Measurements from ENCODE around the gene DBH.

Gene DBH

GRCh38 chr9:133684121-133684935, 48.2 kb downstream of the DBH start:
- Histone ChIP-seq H3K9me3 (ENCODE audit: control insufficient read depth, insufficient read depth, low read length) (no peaks in the 10 kb centered on the region), H3K27ac (ENCODE audit: low read depth, low read length) (peak overlapping the region; percentile 72), H4K20me1 (ENCODE audit: control insufficient read depth, insufficient read depth, low read depth, low read length) (no peaks in the 10 kb centered on the region), H3K4me1 (ENCODE audit: control insufficient read depth, low read length) (peaks cover 34% of the 10 kb centered on the region), H3K4me3 (ENCODE audit: low read length) (peak overlapping the region; percentile 57), H3K27me3 (ENCODE audit: control insufficient read depth, low read length) (no peaks in the 10 kb centered on the region), H3K79me2 (ENCODE audit: control insufficient read depth, low read length) (no peaks in the 10 kb centered on the region), H3K4me2 (ENCODE audit: low read length) (peak overlapping the region; percentile 71), H3K36me3 (ENCODE audit: control insufficient read depth, low read length) (no peaks in the 10 kb centered on the region), H3F3A (ENCODE audit: control insufficient read depth, insufficient read depth) (no peaks in the 10 kb centered on the region), H3K9me2 (replicated peaks; ENCODE audit: control insufficient read depth, low read length) (no peaks in the 10 kb centered on the region)
- TF ChIP-seq EZH2phosphoT487 (IDR thresholded peaks at IDR 0.05; ENCODE audit: borderline replicate concordance, low read length) (no peak), CTCF (IDR thresholded peaks at IDR 0.05; ENCODE audit: low read depth, low read length, poor library complexity, severe bottlenecking) (no peak)

- Histone ChIP-seq H3K4me3 (ENCODE audit: low read length) (no peak overlapping the region), H3K4me1 (ENCODE audit: control insufficient read depth, low read length) (peaks cover 34% of the 10 kb centered on the region), H3F3A (ENCODE audit: control insufficient read depth, insufficient read depth) (no peaks in the 10 kb centered on the region), H4K20me1 (ENCODE audit: control insufficient read depth, insufficient read depth, low read depth, low read length) (no peaks in the 10 kb centered on the region), H3K9me2 (replicated peaks; ENCODE audit: control insufficient read depth, low read length) (no peaks in the 10 kb centered on the region), H3K27ac (ENCODE audit: low read depth, low read length) (0 out of 2 replicates have a peak overlapping the region, but pooled peaks have one; percentile 72), H3K27me3 (ENCODE audit: control insufficient read depth, low read length) (no peaks in the 10 kb centered on the region), H3K9me3 (ENCODE audit: control insufficient read depth, insufficient read depth, low read length) (no peaks in the 10 kb centered on the region), H3K79me2 (ENCODE audit: control insufficient read depth, low read length) (no peaks in the 10 kb centered on the region), H3K36me3 (ENCODE audit: control insufficient read depth, low read length) (no peaks in the 10 kb centered on the region), H3K4me2 (ENCODE audit: low read length) (no peak overlapping the region)
- TF ChIP-seq CTCF (IDR thresholded peaks at IDR 0.05; ENCODE audit: low read depth, low read length, poor library complexity, severe bottlenecking) (no peak), EZH2phosphoT487 (IDR thresholded peaks at IDR 0.05; ENCODE audit: borderline replicate concordance, low read length) (no peak)
Observed at GRCh38 chr9:133684936-133685361, 48.8 kb downstream of the DBH start.

GRCh38 chr9:133685653-133686609, 49.8 kb downstream of the DBH start:
- Histone ChIP-seq H3F3A (ENCODE audit: control insufficient read depth, insufficient read depth) (no peaks in the 10 kb centered on the region), H3K4me2 (ENCODE audit: low read length) (no peak overlapping the region), H3K36me3 (ENCODE audit: control insufficient read depth, low read length) (no peaks in the 10 kb centered on the region), H3K4me3 (ENCODE audit: low read length) (no peak overlapping the region), H3K27me3 (ENCODE audit: control insufficient read depth, low read length) (no peaks in the 10 kb centered on the region), H3K9me2 (replicated peaks; ENCODE audit: control insufficient read depth, low read length) (no peaks in the 10 kb centered on the region), H3K4me1 (ENCODE audit: control insufficient read depth, low read length) (peaks cover 34% of the 10 kb centered on the region), H3K9me3 (ENCODE audit: control insufficient read depth, insufficient read depth, low read length) (no peaks in the 10 kb centered on the region), H3K27ac (ENCODE audit: low read depth, low read length) (no peak overlapping the region), H3K79me2 (ENCODE audit: control insufficient read depth, low read length) (no peaks in the 10 kb centered on the region), H4K20me1 (ENCODE audit: control insufficient read depth, insufficient read depth, low read depth, low read length) (no peaks in the 10 kb centered on the region)
- no peak for TF ChIP-seq EZH2phosphoT487 (IDR thresholded peaks at IDR 0.05; ENCODE audit: borderline replicate concordance, low read length)
- no peak for TF ChIP-seq CTCF (IDR thresholded peaks at IDR 0.05; ENCODE audit: low read depth, low read length, poor library complexity, severe bottlenecking)
